ENCODE measurements around the gene MRPL48.

GRCh38 chr11:73862986-73863385 is 75.3 kb downstream of the MRPL48 start:
- no peak for TF ChIP-seq CTCF (IDR thresholded peaks at IDR 0.05; ENCODE audit: low read depth, low read length)
- no peak for TF ChIP-seq EZH2phosphoT487 (IDR thresholded peaks at IDR 0.05; ENCODE audit: low read depth)

All from OCI-LY3 (cell line).